K562 (cell line): Measurements from ENCODE around the gene TXNIP. TPM values are rescaled to one million over a fixed set of nuclear protein-coding genes. Genes with fewer than 3 reads are reported as not detected.

ENCODE experiments used
- CBX1 ChIP-seq: sonication (generic); IDR thresholded peaks from 2 replicates; pipeline ENCODE4 v1.6.1; 2016; ENCODE audit warnings: antibody characterized with exemption, low read depth, mild to moderate bottlenecking
- CTBP1 ChIP-seq: fragments of 450-650 bp; IDR thresholded peaks from 2 replicates; pipeline ENCODE4 v1.6.1; 2016; ENCODE audit warnings: borderline replicate concordance
- EP300 ChIP-seq: IDR thresholded peaks from 2 replicates; pipeline ENCODE4 v1.6.1; 2012; ENCODE audit warnings: low read length, improper control_type of control experiment
- GABPB1 ChIP-seq: sonication (generic); formaldehyde crosslinking; IDR thresholded peaks from 2 replicates; pipeline ENCODE4 v1.8.0; 2022; ENCODE audit warnings: mild to moderate bottlenecking, missing genetic modification reagents
- RAD51 ChIP-seq: fragments of 450-650 bp; IDR thresholded peaks from 2 replicates; pipeline ENCODE4 v1.7.1; 2016; ENCODE audit warnings: low read depth, mild to moderate bottlenecking, borderline replicate concordance
- RBM15 ChIP-seq: fragments of 200-400 bp; formaldehyde crosslinking; IDR thresholded peaks from 2 replicates; pipeline ENCODE4 v1.6.1; 2018; ENCODE audit warnings: mild to moderate bottlenecking, low read length, moderate library complexity; ENCODE audit not compliant: insufficient read depth
- SLC30A9 ChIP-seq: fragments of 250-450 bp; sonication (Bioruptor Pico); IDR thresholded peaks from 2 replicates; pipeline ENCODE4 v1.8.0; 2022; ENCODE audit warnings: mild to moderate bottlenecking, moderate library complexity
- TAF15 ChIP-seq: fragments of 200-400 bp; formaldehyde crosslinking; IDR thresholded peaks from 2 replicates; pipeline ENCODE4 v1.6.1; 2017; ENCODE audit warnings: mild to moderate bottlenecking, low read depth, low read length, moderate library complexity
- TBL1XR1 ChIP-seq, 2 experiments: IDR thresholded peaks; 2 replicates each; pipeline ENCODE4 v1.6.1; 2012; ENCODE audit warnings: improper control_type of control experiment in 2 of 2, low read length in 2 of 2, mild to moderate bottlenecking in 1 of 2
- TEAD2 ChIP-seq: fragments of 450-650 bp; IDR thresholded peaks from 2 replicates; pipeline ENCODE4 v1.6.1; 2016; ENCODE audit warnings: missing genetic modification characterization, control low read depth, missing compliant biosample characterization
- TOE1 ChIP-seq, 2 experiments: fragments of 450-650 bp in 1 of 2; sonication (generic) in 1 of 2; formaldehyde crosslinking in 1 of 2; IDR thresholded peaks; 2 replicates each; pipeline versions ENCODE4 v1.7.1 to v1.8.0; 2016 to 2022; ENCODE audit warnings: borderline replicate concordance in 2 of 2, mild to moderate bottlenecking in 2 of 2, antibody characterized with exemption in 1 of 2, inconsistent platforms in 1 of 2, low read depth in 1 of 2, missing genetic modification reagents in 1 of 2, moderate library complexity in 1 of 2
- XRCC3 ChIP-seq: fragments of 450-650 bp; IDR thresholded peaks from 2 replicates; pipeline ENCODE4 v1.6.1; 2017; ENCODE audit warnings: mild to moderate bottlenecking, moderate library complexity
- YBX1 ChIP-seq: fragments of 450-650 bp; IDR thresholded peaks from 2 replicates; pipeline ENCODE4 v1.7.1; 2016; ENCODE audit warnings: mild to moderate bottlenecking
- ZC3H8 ChIP-seq: fragments of 450-650 bp; IDR thresholded peaks from 2 replicates; pipeline ENCODE4 v1.6.1; 2017
- ZFP30 ChIP-seq: fragments of 250-450 bp; sonication (Bioruptor Pico); IDR thresholded peaks from 2 replicates; pipeline ENCODE4 v1.8.0; 2022; ENCODE audit warnings: moderate library complexity, mild to moderate bottlenecking, inconsistent platforms, borderline replicate concordance
- ZNF165 ChIP-seq: fragments of 250-450 bp; sonication (Bioruptor Pico); IDR thresholded peaks from 2 replicates; pipeline ENCODE4 v1.4.0; 2020; ENCODE audit warnings: borderline replicate concordance
- ZNF174 ChIP-seq: fragments of 250-450 bp; sonication (Bioruptor Pico); IDR thresholded peaks from 2 replicates; pipeline ENCODE4 v1.4.0; 2020; ENCODE audit warnings: mild to moderate bottlenecking
- ZNF263 ChIP-seq: sonication (generic); formaldehyde crosslinking; IDR thresholded peaks from 2 replicates; pipeline ENCODE4 v1.8.0; 2022; ENCODE audit warnings: mild to moderate bottlenecking, missing genetic modification reagents, borderline replicate concordance
- ZNF347 ChIP-seq: fragments of 450-650 bp; formaldehyde crosslinking; IDR thresholded peaks from 2 replicates; pipeline ENCODE4 v1.4.0; 2020; ENCODE audit warnings: low read depth, mild to moderate bottlenecking, moderate library complexity
- ZNF354B ChIP-seq: fragments of 250-450 bp; sonication (Bioruptor Pico); IDR thresholded peaks from 2 replicates; pipeline ENCODE4 v1.4.0; 2020
- ZNF551 ChIP-seq: fragments of 250-450 bp; sonication (Bioruptor Pico); IDR thresholded peaks from 2 replicates; pipeline ENCODE4 v1.5.0; 2021; ENCODE audit warnings: mild to moderate bottlenecking, moderate library complexity
- polyA plus RNA-seq, 8 experiments: library from polyadenylated mRNA; depleted of rRNA in 4 of 8; stranded (reverse) in 5 of 8; unstranded in 3 of 8; fragments of >200 nt; fragmentation: Nextera tagmentation in 2 of 8; fragmentation: Illumina TruSeq in 1 of 8; extraction: Ambion mirVana in 2 of 8; extraction: Trizol in 1 of 8; gene quantifications; 2 replicates each; pipeline versions ENCODE4 v1.2.1 to v1.2.3, GENCODE V29; 2011 to 2014; ENCODE audit warnings: inconsistent platforms in 1 of 8, missing spikeins in 1 of 8
- total RNA-seq, 7 experiments: library from RNA; depleted of rRNA in 6 of 7; stranded (reverse); fragments of >200 nt in 6 of 7; fragmentation: Illumina TruSeq in 2 of 7; extraction: Trizol in 2 of 7; gene quantifications; 2 replicates each; pipeline versions ENCODE4 v1.2.1 to v1.2.3, GENCODE V29; 2011 to 2021; ENCODE audit warnings: low replicate concordance in 1 of 7
- TF ChIP-seq, protein P1 (sequence below): fragments of 250-450 bp; sonication (Bioruptor Pico); IDR thresholded peaks from 2 replicates; pipeline ENCODE4 v1.5.0; 2020; ENCODE audit warnings: mild to moderate bottlenecking, borderline replicate concordance
- TF ChIP-seq, protein P2 (sequence below): fragments of 250-450 bp; sonication (Bioruptor Pico); IDR thresholded peaks from 2 replicates; pipeline ENCODE4 v1.8.0; 2022; ENCODE audit warnings: moderate library complexity, mild to moderate bottlenecking, inconsistent platforms

Gene TXNIP
- total and polyA plus RNA-seq, 9 of the 15 experiments (the other 6 are each of a cell fraction or from before 2014, with no cell fraction given) = 120 to 499 (median 257) TPM

DNA sequence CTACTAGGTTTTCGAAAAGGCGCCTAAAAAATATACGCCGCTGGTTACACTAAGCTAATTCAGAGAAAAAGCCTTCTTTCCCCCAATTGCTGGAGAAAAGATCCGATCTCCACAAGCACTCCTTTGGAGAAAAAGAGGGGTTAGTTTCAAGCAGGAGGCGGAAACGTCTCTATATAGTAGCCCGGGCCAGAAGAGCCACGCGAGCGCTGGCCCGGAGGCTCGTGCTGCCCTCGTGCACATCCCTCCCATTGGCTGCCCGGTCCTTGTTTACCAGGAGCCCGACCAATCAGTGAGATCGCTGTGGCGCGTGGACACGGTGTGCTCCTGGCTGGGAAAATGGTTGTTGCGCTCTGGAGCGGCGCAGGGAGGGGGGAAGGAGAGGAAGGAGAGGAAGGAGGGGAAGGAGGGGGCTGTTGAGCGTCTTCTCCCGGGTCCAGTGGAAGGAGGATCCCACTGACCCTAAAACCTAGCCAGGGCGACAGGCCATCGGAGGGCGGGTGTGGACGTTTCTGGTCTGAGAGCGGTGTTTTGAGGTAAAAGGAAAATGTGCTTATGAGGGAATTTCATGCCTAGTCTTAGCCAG, at the start of gene TXNIP (continued):
- TF ChIP-seq, protein P1, sequence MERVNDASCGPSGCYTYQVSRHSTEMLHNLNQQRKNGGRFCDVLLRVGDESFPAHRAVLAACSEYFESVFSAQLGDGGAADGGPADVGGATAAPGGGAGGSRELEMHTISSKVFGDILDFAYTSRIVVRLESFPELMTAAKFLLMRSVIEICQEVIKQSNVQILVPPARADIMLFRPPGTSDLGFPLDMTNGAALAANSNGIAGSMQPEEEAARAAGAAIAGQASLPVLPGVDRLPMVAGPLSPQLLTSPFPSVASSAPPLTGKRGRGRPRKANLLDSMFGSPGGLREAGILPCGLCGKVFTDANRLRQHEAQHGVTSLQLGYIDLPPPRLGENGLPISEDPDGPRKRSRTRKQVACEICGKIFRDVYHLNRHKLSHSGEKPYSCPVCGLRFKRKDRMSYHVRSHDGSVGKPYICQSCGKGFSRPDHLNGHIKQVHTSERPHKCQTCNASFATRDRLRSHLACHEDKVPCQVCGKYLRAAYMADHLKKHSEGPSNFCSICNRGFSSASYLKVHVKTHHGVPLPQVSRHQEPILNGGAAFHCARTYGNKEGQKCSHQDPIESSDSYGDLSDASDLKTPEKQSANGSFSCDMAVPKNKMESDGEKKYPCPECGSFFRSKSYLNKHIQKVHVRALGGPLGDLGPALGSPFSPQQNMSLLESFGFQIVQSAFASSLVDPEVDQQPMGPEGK (CRISPR knock-in tag) = no peak
- TF ChIP-seq RBM15 = no peak
- TF ChIP-seq ZNF263 (CRISPR knock-in tag) = no peak; the same call in 1 of the 2 replicates
- no peak for TF ChIP-seq TAF15
- TF ChIP-seq, protein P2, sequence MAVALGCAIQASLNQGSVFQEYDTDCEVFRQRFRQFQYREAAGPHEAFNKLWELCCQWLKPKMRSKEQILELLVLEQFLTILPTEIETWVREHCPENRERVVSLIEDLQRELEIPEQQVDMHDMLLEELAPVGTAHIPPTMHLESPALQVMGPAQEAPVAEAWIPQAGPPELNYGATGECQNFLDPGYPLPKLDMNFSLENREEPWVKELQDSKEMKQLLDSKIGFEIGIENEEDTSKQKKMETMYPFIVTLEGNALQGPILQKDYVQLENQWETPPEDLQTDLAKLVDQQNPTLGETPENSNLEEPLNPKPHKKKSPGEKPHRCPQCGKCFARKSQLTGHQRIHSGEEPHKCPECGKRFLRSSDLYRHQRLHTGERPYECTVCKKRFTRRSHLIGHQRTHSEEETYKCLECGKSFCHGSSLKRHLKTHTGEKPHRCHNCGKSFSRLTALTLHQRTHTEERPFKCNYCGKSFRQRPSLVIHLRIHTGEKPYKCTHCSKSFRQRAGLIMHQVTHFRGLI = no peak
- TF ChIP-seq EP300 = peak; percentile 91
- TF ChIP-seq CBX1 = peak; percentile 98
- TF ChIP-seq SLC30A9 = no peak
- TF ChIP-seq RAD51 = no peak; the same call in 1 of the 2 replicates
- no peak for TF ChIP-seq ZNF174 (CRISPR knock-in tag)
- no peak for TF ChIP-seq ZNF347 (CRISPR knock-in tag)
- peak; percentile 35; the same call in 1 of the 2 replicates for TF ChIP-seq CTBP1
- 0 out of 2 replicates have a peak, but pooled peaks have one; percentile 61 for TF ChIP-seq ZNF551
- no peak for TF ChIP-seq ZFP30 (CRISPR knock-in tag)
- no peak for TF ChIP-seq ZNF354B (CRISPR knock-in tag)
- no peak for TF ChIP-seq XRCC3
- TF ChIP-seq TEAD2 (tag) = no peak
- TF ChIP-seq YBX1 = no peak
- TF ChIP-seq ZC3H8 = no peak
- peak; percentile 66; the same call in 1 of the 2 replicates for TF ChIP-seq GABPB1 (CRISPR knock-in tag)
- no peak for TF ChIP-seq ZNF165
- TF ChIP-seq TOE1 (IDR thresholded peaks at IDR 0.05; ENCODE audit: borderline replicate concordance) = peak; percentile 79; the same call in 1 of the 2 replicates
- TF ChIP-seq TOE1 (CRISPR knock-in tag; IDR thresholded peaks at IDR 0.05; ENCODE audit: borderline replicate concordance, low read depth) = no peak
- TF ChIP-seq TBL1XR1 (IDR thresholded peaks at IDR 0.05; ENCODE audit: low read length in 2 of 2) = peak in 1 of 2 experiments; percentile 84; a peak in 2 of 4 replicates
